ENCODE data around the gene MEF2B.

The MEF2B gene

GRCh38 chr19:19096641-19097627 lies 73.1 kb downstream of the MEF2B start:
- DNase-seq, result no peak

GRCh38 chr19:19095691-19096090 lies 74.4 kb downstream of the MEF2B start:
- no peak for DNase-seq
